ENCODE results near the gene CHRD.
"Not testable (repeated sequence)": the region's sequence is repeated elsewhere in the genome, so short reads cannot be mapped to it uniquely, and the experiment has no call there.

Gene CHRD

GRCh38 chr3:184428561-184429175 is 48.8 kb downstream of the CHRD start:
- DNase-seq: no peak

GRCh38 chr3:184429786-184430185 is 49.9 kb downstream of the CHRD start:
- DNase-seq: no peak

- no peak for DNase-seq
Measured at GRCh38 chr3:184430940-184431339, 51.1 kb downstream of the CHRD start.

- DNase-seq: not testable (repeated sequence)
Measured at GRCh38 chr3:184433178-184433577, 53.3 kb downstream of the CHRD start.

GRCh38 chr3:184439096-184439495 is 59.2 kb downstream of the CHRD start:
- DNase-seq: no peak
